Renal cortex interstitium (tissue), 11 donors: Measurements from ENCODE around the gene ZRANB1. TPM values are rescaled to one million over a fixed set of nuclear protein-coding genes. Genes with fewer than 3 reads are reported as not detected.

Source experiments
- DNase-seq, 11 donors: peaks; one replicate each; pipeline ENCODE4 v3.0.0-alpha.2; 2013; ENCODE audit warnings: low read depth in 9 of 11, low spot score in 4 of 11; ENCODE audit errors: extremely low read depth in 1 of 11
- polyA plus RNA-seq, 3 donors: library from polyadenylated mRNA; unstranded; fragments of 120-200 nt; gene quantifications; one replicate each; pipeline ENCODE4 v1.2.1, GENCODE V29; 2013; ENCODE audit not compliant: insufficient read length in 3 of 3

The ZRANB1 gene
- polyA plus RNA-seq, 3 donors = 24.2 to 32.6 (median 27.0) TPM

GRCh38 chr10:124998624-124999291 is 56.8 kb downstream of the ZRANB1 start:
- no peak for DNase-seq

GRCh38 chr10:124999433-125000365 is 57.8 kb downstream of the ZRANB1 start:
- DNase-seq = no peak

- no peak for DNase-seq
These were observed 58.7 kb downstream of the ZRANB1 start for GRCh38 chr10:125000366-125001312.

- DNase-seq = no peak
These were observed 59.6 kb downstream of the ZRANB1 start for GRCh38 chr10:125001313-125002046.

- DNase-seq = no peak
These were observed 60.1 kb downstream of the ZRANB1 start for GRCh38 chr10:125002047-125002422.

GRCh38 chr10:125002423-125003145 is 60.7 kb downstream of the ZRANB1 start:
- DNase-seq = no peak

GRCh38 chr10:125003146-125003900 is 61.4 kb downstream of the ZRANB1 start:
- no peak for DNase-seq

- DNase-seq = no peak
These were observed 62.1 kb downstream of the ZRANB1 start for GRCh38 chr10:125003901-125004467.

GRCh38 chr10:125004571-125005311 is 62.8 kb downstream of the ZRANB1 start:
- no peak for DNase-seq

- DNase-seq = no peak
These were observed 63.6 kb downstream of the ZRANB1 start for GRCh38 chr10:125005312-125006187.

- DNase-seq = no peak
These were observed 64.3 kb downstream of the ZRANB1 start for GRCh38 chr10:125006188-125006680.

GRCh38 chr10:125006921-125007426 is 65.1 kb downstream of the ZRANB1 start:
- peak in 7 of 11 donors; percentile 29 to 63 (median 48) for DNase-seq

GRCh38 chr10:125007436-125007835 is 65.5 kb downstream of the ZRANB1 start:
- DNase-seq = no peak

- DNase-seq = no peak
These were observed 67.0 kb downstream of the ZRANB1 start for GRCh38 chr10:125008689-125009638.
